ENCODE measurements around the gene CARS2.

CARS2 gene

GRCh38 chr13:110635405-110636002, 70.4 kb downstream of the CARS2 start:
- TF ChIP-seq GATA2 (IDR thresholded peaks at IDR 0.05; ENCODE audit: low read depth, low read length), result no peak
- TF ChIP-seq GATA3 (IDR thresholded peaks at IDR 0.05; ENCODE audit: low read depth, low read length), result no peak

GRCh38 chr13:110634558-110634957, 71.4 kb downstream of the CARS2 start:
- TF ChIP-seq GATA3 (IDR thresholded peaks at IDR 0.05; ENCODE audit: low read depth, low read length) (no peak), GATA2 (IDR thresholded peaks at IDR 0.05; ENCODE audit: low read depth, low read length) (no peak)

- TF ChIP-seq GATA2 (IDR thresholded peaks at IDR 0.05; ENCODE audit: low read depth, low read length) (no peak), GATA3 (IDR thresholded peaks at IDR 0.05; ENCODE audit: low read depth, low read length) (no peak)
These were observed 72.1 kb downstream of the CARS2 start for GRCh38 chr13:110633776-110634175.

- TF ChIP-seq GATA2 (IDR thresholded peaks at IDR 0.05; ENCODE audit: low read depth, low read length) (no peak), GATA3 (IDR thresholded peaks at IDR 0.05; ENCODE audit: low read depth, low read length) (no peak)
These were observed 75.3 kb downstream of the CARS2 start for GRCh38 chr13:110630566-110631119.

GRCh38 chr13:110629735-110630134, 76.2 kb downstream of the CARS2 start:
- TF ChIP-seq GATA3 (IDR thresholded peaks at IDR 0.05; ENCODE audit: low read depth, low read length), result no peak
- TF ChIP-seq GATA2 (IDR thresholded peaks at IDR 0.05; ENCODE audit: low read depth, low read length), result no peak

GRCh38 chr13:110628952-110629701, 76.8 kb downstream of the CARS2 start:
- TF ChIP-seq GATA3 (IDR thresholded peaks at IDR 0.05; ENCODE audit: low read depth, low read length) (no peak), GATA2 (IDR thresholded peaks at IDR 0.05; ENCODE audit: low read depth, low read length) (no peak)

- no peak for TF ChIP-seq GATA2 (IDR thresholded peaks at IDR 0.05; ENCODE audit: low read depth, low read length)
- TF ChIP-seq GATA3 (IDR thresholded peaks at IDR 0.05; ENCODE audit: low read depth, low read length), result no peak
These were observed 77.5 kb downstream of the CARS2 start for GRCh38 chr13:110628477-110628793.

GRCh38 chr13:110627761-110628476, 78.0 kb downstream of the CARS2 start:
- TF ChIP-seq GATA3 (IDR thresholded peaks at IDR 0.05; ENCODE audit: low read depth, low read length), result no peak
- no peak for TF ChIP-seq GATA2 (IDR thresholded peaks at IDR 0.05; ENCODE audit: low read depth, low read length)

GRCh38 chr13:110627351-110627750, 78.6 kb downstream of the CARS2 start:
- TF ChIP-seq GATA3 (IDR thresholded peaks at IDR 0.05; ENCODE audit: low read depth, low read length) (no peak), GATA2 (IDR thresholded peaks at IDR 0.05; ENCODE audit: low read depth, low read length) (no peak)

- no peak for TF ChIP-seq GATA3 (IDR thresholded peaks at IDR 0.05; ENCODE audit: low read depth, low read length)
- TF ChIP-seq GATA2 (IDR thresholded peaks at IDR 0.05; ENCODE audit: low read depth, low read length), result no peak
These were observed 79.4 kb downstream of the CARS2 start for GRCh38 chr13:110626521-110626920.

- TF ChIP-seq GATA3 (IDR thresholded peaks at IDR 0.05; ENCODE audit: low read depth, low read length), result no peak
- TF ChIP-seq GATA2 (IDR thresholded peaks at IDR 0.05; ENCODE audit: low read depth, low read length), result no peak
These were observed 80.1 kb downstream of the CARS2 start for GRCh38 chr13:110625771-110626321.

GRCh38 chr13:110624766-110625756, 80.9 kb downstream of the CARS2 start:
- no peak for TF ChIP-seq GATA3 (IDR thresholded peaks at IDR 0.05; ENCODE audit: low read depth, low read length)
- no peak for TF ChIP-seq GATA2 (IDR thresholded peaks at IDR 0.05; ENCODE audit: low read depth, low read length)

- TF ChIP-seq GATA3 (IDR thresholded peaks at IDR 0.05; ENCODE audit: low read depth, low read length) (no peak), GATA2 (IDR thresholded peaks at IDR 0.05; ENCODE audit: low read depth, low read length) (no peak)
These were observed 85.3 kb downstream of the CARS2 start for GRCh38 chr13:110620596-110620995.
